Measurements from ENCODE around the gene AIF1.

The AIF1 gene

DNA sequence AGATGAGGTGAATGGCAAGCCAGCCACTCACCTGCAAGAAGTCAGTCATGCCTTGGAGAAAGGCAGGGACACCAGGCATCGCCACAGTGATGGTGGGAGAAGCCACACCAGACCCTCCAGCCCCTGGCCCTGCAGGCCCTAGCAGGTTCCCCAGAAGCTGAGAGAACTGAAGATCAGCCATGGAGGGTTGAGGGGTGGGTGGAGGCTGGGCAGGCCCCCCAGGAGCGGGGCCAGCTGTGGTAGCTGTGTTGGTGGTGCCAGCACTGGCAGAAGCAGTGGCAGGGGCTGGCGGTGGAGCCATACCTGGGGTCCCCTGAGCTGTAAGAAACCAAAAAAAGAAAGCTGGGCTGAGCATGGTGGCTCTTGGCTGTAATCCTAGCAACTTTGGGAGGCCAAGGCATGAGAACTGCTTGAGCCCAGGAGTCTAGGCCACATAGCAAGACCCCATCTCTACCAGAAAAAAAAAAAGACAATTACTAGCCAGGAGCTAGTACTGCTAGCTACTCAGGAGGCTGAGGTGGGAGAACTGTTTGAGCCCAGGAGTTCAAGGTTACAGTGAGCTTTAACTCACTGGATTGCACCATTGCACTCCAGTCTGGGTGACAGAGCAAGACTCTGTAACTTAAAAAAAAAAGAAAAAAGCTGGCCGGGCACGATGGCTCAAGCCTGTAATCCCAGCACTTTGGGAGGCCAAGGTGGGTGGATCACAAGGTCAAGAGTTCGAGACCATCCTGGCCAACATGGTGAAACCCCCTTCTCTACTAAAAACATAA lies 27.9 kb downstream of the AIF1 start:
- no peak for DNase-seq (ENCODE audit: low read depth in 2 of 2)

DNA sequence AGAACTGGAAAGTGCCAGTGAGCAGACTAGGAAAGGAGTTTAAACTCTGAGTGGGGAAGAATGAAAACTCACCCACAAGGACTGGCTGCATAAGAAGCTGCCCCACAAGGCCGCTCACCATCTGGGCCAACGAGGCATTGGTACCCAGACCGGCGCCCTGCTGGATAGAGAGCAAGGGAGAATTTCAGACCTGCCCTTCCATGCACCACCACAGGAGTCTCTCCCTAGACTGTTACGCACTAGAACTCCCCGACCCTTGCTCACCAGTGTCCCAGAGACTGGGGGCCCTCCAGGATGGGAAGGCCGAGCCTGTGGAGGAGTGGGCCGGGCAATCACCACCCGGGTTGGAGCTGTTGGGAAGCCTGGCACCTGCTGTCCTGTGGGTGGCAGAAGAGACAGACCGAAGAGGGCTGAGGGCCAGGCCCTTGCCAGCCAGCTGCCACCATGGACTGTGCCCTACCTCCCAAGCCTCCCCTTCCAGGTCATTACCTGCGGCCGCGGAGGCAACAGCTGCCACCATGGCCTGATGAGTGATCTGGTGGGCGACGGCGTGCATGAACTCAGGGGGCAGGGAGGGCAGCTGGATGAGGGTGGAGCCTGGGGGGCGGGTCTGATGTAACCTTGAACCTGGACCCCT lies 28.9 kb downstream of the AIF1 start:
- DNase-seq (ENCODE audit: low read depth in 2 of 2) = no peak

DNA sequence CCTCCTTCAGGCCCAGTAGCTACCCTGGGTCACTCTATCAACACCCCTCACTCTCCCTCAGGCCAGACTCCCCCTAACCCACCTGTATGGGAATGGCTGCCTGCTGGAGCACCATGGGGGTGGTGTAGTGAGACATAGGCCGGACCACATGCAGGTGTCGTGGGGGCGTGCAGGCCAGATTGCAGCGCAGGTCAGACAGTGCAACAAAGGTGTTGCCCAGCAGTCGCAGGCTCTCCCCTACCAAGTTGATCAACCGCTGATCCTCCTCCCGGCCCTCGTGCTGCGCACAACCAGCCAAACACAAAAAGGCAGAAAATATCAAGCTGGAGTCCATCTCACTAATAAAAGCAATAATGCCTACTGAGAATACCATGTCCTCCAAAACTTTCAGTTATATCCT lies 30.3 kb downstream of the AIF1 start:
- no peak for DNase-seq (ENCODE audit: low read depth in 2 of 2)

DNA sequence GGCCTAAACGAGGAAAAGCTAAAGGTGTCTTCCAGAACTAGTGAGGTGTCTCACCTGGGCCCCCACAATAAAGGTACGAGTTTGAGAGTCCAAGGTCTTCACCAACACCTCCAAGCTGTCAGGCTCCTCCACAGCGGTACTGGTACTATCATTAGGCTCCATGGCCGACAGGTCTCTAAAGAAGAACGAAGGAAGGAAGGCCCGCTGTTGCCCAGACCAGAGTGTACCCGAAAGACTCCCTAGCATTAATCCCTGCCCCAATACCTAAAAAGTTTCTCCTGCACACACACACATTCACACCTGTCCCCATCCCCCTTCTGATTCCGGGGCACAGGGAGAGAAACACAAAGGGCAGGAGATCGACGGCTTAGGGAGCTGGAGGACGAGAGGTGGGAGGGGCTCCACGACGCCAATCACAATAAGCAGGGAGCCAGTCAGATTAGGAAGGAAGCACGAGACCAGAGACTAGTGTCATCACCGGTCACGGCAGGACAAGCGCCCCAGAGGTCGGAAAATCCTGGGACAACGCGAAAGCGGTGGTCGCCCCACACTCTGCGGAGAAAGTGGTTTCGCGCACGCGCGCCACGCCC lies 36.7 kb downstream of the AIF1 start:
- peak in 1 of 2 donors; percentile 63 for DNase-seq (ENCODE audit: low read depth in 2 of 2)

DNA sequence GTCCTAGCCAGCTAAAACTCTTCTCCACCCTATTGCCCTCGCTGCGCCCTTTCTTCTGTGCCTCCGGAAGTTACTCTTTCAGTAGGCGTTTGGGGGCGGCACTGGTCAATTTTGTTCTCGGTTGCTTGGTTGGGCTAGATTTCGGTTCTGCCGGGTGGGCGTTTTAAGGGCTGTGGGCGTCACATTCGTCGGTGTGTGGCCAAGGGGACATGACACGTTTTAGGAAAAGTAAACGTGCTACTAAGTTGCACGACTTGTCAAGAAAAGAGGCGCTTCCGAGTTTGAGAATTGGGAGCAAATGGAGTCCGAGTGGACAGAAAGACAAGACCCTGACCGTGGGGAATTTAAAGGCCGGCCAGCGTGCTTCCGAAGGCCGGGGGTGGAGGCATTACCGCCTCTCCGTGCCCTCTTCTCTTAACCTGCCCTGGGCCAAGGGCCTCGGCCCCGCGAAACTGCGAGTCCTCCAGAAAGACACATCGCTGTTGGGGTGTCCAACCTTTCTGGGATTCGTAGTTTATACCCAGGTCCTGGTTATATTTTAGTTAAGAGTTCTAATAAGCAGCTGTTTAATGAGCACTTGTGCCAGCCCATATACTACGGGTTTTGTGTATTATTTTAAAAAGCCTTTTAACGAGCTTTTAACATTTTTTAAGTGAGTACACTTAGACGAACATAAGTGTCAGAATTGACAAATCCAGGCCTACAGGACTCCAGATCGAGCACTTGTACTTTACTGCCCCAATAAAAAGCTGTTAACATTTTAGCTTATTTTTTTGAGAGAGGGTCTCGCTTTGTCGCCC lies 38.1 kb downstream of the AIF1 start:
- DNase-seq (ENCODE audit: low read depth in 2 of 2) = peak; percentile 81 to 82

DNA sequence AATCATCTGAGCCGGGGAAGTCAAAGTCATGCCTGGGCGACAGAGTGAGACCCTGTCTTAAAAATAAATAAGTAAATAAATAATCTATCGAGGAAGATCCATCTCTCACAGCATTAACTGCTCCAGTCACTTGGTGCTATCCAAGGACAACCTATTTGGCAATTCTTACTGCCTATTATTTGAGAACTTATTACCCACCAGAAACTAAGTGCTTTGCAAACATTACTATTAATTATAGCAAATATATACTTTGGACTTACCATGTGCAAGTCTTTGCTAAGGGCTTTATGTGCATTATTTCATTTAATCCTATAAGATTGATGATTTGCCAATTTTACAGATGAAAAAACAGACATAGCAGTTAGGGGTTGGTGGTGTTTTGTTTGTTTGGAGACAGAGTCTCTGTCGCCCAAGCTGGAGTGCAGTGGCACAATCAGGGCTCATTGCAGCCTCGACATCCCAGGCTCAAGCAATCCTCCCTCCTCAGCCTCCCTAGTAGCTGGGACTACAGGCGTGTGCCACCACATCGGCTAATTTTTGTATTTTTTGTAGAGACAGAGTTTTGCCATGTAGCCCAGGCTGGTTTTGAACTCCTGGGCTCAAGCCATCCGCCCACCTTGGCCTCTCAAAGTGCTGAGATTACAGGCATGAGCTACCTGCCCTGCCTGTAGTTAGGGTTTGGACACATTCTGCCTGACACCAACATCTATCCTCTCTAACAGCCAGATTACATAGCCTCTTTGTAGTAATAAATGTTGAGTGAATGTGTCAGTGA lies 39.7 kb downstream of the AIF1 start:
- DNase-seq (ENCODE audit: low read depth in 2 of 2) = no peak

DNA sequence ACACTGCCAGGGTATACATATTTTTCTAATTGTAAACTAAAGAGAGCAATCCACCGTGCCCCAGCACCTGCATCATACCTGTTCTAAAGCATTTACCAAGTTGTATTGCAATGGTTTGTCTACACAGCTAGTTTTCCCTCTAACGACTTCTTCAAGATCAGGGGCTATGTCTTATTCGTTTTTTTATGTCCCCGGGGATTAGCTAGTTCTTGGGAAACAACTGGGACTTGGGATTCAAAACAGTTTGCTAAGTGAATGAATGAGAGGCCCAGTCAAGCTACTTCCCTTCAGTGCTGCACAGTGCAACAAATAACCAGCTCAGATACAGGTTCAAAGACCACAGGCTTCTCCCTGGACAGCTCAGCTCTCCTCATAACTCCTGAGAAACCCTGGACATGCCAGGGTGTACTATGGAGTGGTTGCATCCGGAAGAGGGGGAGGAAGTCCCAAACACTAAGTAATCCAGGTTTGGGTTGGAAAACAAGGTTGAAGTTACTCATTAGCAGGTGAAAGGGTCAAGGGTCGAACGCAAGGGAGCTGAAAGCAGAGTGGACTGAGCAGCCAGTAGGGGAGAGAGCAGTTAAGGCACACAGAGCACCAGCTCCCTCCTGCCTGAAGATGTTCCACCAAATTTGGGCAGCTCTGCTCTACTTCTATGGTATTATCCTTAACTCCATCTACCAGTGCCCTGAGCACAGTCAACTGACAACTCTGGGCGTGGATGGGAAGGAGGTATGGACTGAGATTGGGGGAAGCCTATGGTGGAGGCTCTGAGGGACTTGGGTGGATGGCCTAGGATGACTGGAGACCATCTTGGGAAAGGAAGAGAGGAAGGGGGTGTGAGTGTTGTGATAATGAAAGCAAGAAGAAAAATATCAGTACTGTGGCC lies 40.6 kb downstream of the AIF1 start, which contains the start of gene APOM:
TSS of gene APOM (plus strand) at position 546 of the 889 bp plus-strand sequence. CDS start at position 619, 73 bp downstream.
- DNase-seq (ENCODE audit: low read depth in 2 of 2) = no peak

DNA sequence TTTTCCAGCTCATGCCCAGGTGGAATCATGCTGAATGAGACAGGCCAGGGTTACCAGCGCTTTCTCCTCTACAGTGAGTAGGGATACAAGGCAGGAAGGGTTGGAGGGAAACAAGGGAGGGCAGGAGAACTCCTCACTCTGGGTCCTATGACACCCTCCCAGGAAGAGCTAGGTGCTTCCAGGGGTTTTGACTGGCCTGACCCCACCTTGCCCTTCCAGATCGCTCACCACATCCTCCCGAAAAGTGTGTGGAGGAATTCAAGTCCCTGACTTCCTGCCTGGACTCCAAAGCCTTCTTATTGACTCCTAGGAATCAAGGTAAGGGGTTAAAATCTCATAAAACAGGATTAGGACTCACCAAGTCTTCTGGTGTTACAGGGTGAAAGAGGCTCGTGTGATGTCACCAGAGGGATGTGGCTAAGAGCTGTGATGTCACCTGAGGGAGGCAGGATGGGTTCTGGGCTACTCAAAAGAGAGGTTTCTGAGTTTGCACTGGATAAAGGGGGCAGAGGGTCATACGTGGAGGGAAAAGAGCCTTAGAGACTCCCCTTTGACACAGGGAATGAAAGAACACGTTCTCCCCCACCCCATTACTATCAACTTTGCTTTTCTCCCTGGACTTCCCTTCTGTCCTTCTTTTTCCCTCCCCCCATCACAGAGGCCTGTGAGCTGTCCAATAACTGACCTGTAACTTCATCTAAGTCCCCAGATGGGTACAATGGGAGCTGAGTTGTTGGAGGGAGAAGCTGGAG lies 42.5 kb downstream of the AIF1 start:
- DNase-seq (ENCODE audit: low read depth in 2 of 2) = no peak

DNA sequence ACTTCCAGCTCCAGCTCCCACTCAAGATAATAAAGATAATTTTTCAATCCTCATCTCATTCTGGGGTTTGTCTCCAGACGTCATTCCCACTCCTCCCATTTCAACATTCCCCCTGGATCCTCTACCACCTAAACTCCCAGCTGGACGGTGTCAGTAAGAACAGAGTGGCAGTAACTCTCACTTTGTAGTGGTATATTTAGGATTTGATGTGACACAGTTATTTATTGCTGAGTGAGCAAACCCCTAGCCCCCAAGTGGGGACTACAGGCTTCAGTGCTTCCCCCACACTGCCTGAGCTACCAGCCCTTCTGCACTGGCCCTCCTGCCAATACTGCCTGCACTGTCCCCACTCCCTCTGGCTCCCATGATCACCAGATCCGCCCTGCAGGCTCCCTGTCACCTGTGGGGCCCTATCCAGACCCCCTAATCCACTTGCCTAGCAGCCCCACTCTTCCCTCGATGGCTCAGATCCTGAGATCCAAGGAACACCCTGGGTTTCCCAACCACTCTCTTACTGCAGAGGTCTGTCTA lies 43.2 kb downstream of the AIF1 start:
- no peak for DNase-seq (ENCODE audit: low read depth in 2 of 2)

DNA sequence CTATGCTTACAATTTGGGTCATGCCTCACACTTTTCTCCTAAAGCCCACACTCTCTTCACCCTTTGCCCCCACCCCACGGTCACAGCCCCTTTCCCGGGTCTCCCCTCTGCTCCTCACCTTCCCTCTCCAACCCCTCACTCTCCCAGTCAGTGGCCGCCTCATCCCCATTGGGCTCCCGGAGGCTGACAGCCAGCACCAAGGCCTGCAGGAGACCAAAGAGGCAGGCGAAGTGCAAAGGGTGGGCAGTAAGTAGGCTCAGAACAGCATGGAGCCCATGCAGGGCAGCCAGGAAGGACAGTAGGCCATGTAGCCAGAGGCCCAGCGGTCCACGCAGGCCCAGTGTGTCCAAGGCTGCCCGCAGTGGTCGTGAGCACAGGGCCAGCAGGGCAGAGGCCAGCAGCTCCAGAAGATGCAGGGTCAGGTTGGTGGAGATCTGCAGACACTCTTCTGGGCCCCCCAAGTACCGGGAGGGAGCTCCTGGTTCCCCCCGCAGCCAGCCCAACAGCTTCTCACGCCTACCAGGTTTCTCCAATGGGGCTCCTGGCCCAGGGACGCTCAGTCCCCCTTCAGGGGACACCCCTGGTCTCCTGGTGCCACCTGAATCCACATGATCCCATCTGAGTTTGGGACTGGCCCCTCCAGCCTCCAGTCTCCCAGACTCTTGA lies 44.1 kb downstream of the AIF1 start:
- no peak for DNase-seq (ENCODE audit: low read depth in 2 of 2)

DNA sequence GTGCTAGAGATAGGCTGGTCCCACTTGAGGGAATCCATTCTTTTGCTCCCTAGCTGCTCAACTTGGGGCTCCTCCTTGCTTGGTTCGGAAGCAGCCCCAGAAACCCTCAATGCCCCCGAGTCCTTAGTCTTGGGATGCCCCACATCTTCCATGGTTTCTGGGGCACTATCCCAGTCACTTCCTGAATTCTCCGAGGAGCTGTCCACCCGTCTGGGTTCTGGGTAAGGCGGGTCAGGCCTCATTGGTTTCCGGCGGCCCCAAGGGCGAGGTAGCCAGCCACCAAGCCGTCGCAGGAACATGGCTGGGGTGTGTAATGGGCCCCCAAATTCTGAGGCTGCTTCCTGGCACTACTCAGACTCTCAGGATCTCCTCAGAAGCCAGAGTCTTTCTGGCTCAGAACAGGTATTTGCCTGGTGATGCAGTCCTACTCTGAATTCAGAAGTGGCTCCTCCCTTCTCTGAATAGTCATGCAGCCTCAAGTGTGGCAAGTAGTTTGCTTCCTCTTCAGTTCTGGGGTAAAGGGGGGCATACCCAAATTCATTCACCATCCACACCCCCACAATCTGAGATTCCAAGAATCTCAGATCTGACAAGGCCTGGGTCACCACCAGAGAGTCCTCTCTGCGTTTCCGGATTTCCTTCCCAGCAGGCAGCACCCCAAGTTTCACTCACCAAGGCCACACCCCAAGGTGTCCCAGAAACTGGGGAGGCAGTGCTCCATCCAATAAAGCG lies 44.8 kb downstream of the AIF1 start:
- DNase-seq (ENCODE audit: low read depth in 2 of 2) = peak in 1 of 2 donors; percentile 20

DNA sequence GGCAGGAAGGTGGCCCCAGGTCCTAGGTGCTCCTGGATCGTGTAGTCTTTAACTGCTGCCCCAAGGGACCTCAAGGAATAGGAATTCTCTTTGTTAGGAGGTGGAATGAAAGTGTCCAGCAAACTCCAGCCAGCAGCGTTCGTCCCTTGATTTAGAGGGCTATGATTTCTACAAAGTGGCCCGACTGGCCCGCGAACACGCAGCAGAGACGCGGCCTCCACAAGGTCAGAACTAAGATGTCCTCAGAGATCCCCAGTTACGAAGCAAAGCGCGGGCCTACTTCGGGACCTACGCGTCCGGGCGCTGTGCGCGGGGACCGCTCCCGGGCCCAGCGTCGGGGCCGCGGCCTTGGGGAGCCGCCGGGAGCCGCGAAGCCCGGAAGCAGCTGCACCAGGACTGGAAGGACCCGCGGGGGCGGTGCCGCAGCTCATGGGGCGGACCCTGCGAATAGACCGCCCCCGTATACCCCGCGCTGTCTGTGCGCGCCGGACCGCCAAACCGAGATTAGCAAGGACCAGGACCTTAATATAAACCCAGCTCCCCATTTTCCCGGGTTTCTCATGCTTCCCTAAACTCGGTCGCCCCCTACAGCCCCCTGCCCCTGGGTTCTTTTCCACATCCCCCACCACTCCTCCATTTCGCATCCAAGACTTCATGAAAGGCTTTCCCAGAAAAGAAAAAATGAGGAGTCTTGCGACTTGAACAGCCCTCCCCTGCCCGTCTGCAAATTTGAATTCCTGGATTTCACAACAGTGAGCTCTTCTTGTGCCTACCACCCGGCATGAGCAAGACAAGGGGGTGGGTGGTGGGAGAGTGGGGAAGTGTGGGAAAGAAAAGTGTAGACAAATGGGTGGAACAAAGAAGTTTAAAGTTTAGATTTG lies 45.6 kb downstream of the AIF1 start, which contains the start of gene C6orf47:
TSS of gene C6orf47 (minus strand) at position 398 of the 881 bp plus-strand sequence. CDS start 831 bp downstream, outside the sequence.
- DNase-seq (ENCODE audit: low read depth in 2 of 2) = peak; percentile 75 to 76

DNA sequence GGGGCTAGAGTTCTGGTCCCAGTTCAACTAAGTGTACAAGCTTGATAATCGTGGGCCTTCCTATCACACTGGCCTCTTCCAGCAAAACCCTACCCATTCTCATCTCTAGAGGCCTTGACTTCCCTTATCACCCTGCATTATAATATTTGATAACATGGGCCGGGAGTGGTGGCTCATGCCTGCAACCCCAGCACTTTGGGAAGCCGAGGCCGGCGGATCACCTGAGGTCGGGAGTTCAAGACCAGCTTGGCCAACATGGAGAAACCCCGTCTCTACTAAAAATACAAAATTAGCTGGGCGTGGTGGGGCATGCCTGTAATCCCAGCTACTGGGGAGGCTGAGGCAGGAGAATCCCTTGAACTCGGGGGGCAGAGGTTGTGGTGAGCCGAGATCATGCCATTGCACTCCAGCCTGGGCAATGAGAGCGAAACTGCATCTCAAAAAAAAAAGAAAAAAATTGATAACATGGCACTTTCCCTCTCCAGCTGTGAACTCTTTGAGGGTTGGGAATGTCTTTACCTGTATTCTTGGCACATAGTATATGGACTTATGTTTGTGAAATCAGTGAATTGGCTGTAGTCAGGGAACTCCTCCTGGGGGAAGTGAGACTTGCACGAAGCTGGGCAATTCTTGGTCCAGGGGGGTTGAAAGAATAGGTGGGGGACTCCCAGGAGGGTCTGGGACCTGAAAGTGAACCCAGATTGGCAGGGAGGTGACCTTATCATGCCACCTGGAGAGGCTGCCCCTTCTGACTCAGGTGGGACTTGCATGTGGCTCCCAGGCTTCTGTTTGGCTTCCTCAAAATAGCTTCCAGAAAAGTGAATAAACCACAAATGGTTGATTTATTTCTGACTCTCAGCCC lies 46.5 kb downstream of the AIF1 start:
- no peak for DNase-seq (ENCODE audit: low read depth in 2 of 2)

DNA sequence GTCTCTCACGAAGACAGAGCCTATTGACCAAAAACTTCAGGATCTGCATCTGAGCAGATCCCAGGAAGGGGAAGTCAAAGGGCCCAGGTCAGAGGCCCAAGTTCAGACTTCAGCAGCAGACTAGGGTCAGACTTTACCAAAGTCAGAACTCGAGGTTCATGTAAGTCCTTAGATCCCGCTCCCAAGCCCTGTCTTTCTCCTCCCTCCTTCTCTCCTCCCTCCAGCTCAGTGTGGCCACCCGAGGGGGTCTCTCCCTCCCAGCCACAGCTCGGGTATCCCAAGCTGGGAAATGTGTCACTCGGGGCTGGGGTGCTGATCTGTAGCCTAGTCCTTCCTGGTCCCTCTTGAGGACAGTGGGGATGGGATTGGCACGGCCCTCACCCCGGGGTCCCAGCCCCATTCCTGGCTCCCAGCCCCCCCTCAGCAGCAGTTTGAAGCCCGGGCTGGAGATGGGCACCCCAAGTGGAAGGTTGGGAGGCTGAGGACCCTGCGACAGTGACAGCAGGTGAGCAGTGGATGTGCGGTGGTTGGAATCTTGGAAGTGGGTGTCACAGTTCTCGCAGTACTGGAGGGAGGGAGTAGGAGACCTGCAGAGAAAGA lies 47.2 kb downstream of the AIF1 start:
- no peak for DNase-seq (ENCODE audit: low read depth in 2 of 2)

DNA sequence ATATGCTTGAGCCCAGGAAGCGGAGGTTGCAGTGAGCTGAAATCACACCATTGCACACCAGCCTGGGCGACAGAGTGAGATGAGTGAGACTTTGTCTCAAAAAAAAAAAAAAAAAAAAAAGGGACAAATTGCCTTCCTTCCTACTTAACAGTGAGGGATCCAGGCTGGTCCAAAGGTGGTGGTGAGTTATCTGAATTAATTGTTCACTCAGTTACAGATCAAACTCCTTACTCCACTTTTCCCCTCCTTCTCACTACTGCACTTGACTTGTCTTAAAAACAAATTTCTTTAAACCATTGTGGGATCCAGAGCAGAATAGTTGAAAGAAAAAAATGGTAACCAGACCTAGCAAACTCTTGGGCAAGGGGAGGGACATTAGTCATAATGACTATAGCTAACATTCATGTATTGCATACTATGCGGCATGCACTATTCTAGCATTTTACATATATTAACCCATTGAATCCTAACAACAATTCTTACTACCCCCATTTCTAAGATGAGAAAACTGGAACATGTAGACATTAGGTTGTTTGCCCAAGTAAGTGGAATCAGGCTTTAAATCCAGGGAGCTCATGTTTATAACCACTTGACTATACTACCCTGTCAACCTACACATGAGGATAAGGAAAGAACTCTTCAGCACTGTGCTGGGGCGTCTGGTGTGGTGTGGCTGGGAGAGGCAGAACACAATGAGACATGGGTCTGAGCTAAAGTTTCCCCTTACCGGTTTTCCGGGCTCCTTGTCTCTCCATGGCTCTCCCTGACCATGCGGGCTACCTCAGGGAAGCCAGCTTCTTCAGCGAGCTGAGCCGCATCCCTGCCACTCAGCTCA lies 48.3 kb downstream of the AIF1 start:
- no peak for DNase-seq (ENCODE audit: low read depth in 2 of 2)
